ENCODE results near the gene MRPS24.

DNA sequence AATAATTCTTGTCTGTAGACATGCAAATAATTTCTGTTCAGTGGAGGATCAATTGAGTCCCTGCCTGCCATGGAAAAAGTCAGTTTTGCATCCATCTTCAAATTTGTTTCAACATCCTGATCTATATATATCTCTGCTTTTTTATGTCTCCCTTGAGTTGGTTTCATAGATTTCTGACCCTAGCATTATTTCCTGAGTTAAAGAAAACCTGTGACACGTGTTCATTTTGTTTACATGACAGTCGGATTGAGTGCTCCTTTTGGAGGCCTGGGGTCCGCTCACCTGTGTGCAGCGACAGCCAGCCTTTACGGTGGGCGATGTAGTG is 674 bp downstream of the MRPS24 start:
- TF ChIP-seq, protein P1, sequence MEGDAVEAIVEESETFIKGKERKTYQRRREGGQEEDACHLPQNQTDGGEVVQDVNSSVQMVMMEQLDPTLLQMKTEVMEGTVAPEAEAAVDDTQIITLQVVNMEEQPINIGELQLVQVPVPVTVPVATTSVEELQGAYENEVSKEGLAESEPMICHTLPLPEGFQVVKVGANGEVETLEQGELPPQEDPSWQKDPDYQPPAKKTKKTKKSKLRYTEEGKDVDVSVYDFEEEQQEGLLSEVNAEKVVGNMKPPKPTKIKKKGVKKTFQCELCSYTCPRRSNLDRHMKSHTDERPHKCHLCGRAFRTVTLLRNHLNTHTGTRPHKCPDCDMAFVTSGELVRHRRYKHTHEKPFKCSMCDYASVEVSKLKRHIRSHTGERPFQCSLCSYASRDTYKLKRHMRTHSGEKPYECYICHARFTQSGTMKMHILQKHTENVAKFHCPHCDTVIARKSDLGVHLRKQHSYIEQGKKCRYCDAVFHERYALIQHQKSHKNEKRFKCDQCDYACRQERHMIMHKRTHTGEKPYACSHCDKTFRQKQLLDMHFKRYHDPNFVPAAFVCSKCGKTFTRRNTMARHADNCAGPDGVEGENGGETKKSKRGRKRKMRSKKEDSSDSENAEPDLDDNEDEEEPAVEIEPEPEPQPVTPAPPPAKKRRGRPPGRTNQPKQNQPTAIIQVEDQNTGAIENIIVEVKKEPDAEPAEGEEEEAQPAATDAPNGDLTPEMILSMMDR (IDR thresholded peaks at IDR 0.05): no peak
- no peak for TF ChIP-seq POLR2A (IDR thresholded peaks at IDR 0.05)

Data from vagina (tissue), 2 donors.